Measurements from ENCODE around the gene KIF27. TPM values are rescaled to one million over a fixed set of nuclear protein-coding genes. Genes with fewer than 3 reads are reported as not detected.

The KIF27 gene
- total RNA-seq = 4.1 TPM
- long read RNA-seq, partial matches to known transcripts = 2 of 4 reads
- long read RNA-seq, other reads (novel, unspliced or antisense) = 2 of 4 reads

- peak; percentile 100 for DNase-seq
- Histone ChIP-seq H3K9me3 (replicated peaks) (no peaks in the 10 kb centered on the region), H3K4me1 (peaks cover 15% of the 10 kb centered on the region), H3K27me3 (ENCODE audit: low read depth) (no peaks in the 10 kb centered on the region), H3K27ac (replicated peaks) (peak within 1 kb of the TSS; percentile 95), H3K4me3 (peak within 1 kb of the TSS; percentile 86), H3K36me3 (no peaks in the 10 kb centered on the region)
- TF ChIP-seq CTCF (IDR thresholded peaks at IDR 0.05; ENCODE audit: borderline replicate concordance) = peak; percentile 66
- intact Hi-C loops (cut with micrococcal nuclease) = no loop called here
Observed at GRCh38 chr9:83920927-83921707, at the start of gene KIF27. KIF27 (minus strand) TSS chr9:83921432; CDS start chr9:83915591, 5,841 bp downstream.

GRCh38 chr9:83969602-83970001 lies 48.4 kb upstream of the KIF27 start:
- H3K36me3 ChIP-seq = peaks cover 84% of the 10 kb centered on the region
- no peak for TF ChIP-seq CTCF (IDR thresholded peaks at IDR 0.05; ENCODE audit: borderline replicate concordance)
- no peak for DNase-seq
- no peaks in the 10 kb centered on the region for H3K27me3 ChIP-seq (ENCODE audit: low read depth)
- no peaks in the 10 kb centered on the region for H3K9me3 ChIP-seq (replicated peaks)
- H3K4me3 ChIP-seq = no peak overlapping the region
- H3K4me1 ChIP-seq = peaks cover 29% of the 10 kb centered on the region
- intact Hi-C loops (cut with micrococcal nuclease) = no loop called here
- no peak overlapping the region for H3K27ac ChIP-seq (replicated peaks)

- intact Hi-C loops (cut with micrococcal nuclease) = no loop called here
- peaks cover 59% of the 10 kb centered on the region for H3K36me3 ChIP-seq
Observed at GRCh38 chr9:83967073-83967472, 45.8 kb upstream of the KIF27 start.

GRCh38 chr9:83966209-83966582 lies 45.0 kb upstream of the KIF27 start:
- intact Hi-C loops (cut with micrococcal nuclease) = no loop called here
- peaks cover 50% of the 10 kb centered on the region for H3K36me3 ChIP-seq
- peaks cover 9% of the 10 kb centered on the region for H3K4me1 ChIP-seq
- H3K9me3 ChIP-seq (replicated peaks) = no peaks in the 10 kb centered on the region
- H3K27me3 ChIP-seq (ENCODE audit: low read depth) = no peaks in the 10 kb centered on the region
- TF ChIP-seq CTCF (IDR thresholded peaks at IDR 0.05; ENCODE audit: borderline replicate concordance) = no peak
- DNase-seq = no peak
- H3K27ac ChIP-seq (replicated peaks) = no peak overlapping the region
- no peak overlapping the region for H3K4me3 ChIP-seq

More at GRCh38 chr9:83967073-83967472, 45.8 kb upstream of the KIF27 start:
- no peaks in the 10 kb centered on the region for H3K27me3 ChIP-seq (ENCODE audit: low read depth)
- no peak overlapping the region for H3K4me3 ChIP-seq
- H3K27ac ChIP-seq (replicated peaks) = no peak overlapping the region
- H3K9me3 ChIP-seq (replicated peaks) = no peaks in the 10 kb centered on the region
- DNase-seq = no peak
- peaks cover 11% of the 10 kb centered on the region for H3K4me1 ChIP-seq
- no peak for TF ChIP-seq CTCF (IDR thresholded peaks at IDR 0.05; ENCODE audit: borderline replicate concordance)

GRCh38 chr9:83965350-83966208 lies 44.3 kb upstream of the KIF27 start:
- no peak for TF ChIP-seq CTCF (IDR thresholded peaks at IDR 0.05; ENCODE audit: borderline replicate concordance)
- H3K27me3 ChIP-seq (ENCODE audit: low read depth) = no peaks in the 10 kb centered on the region
- H3K9me3 ChIP-seq (replicated peaks) = no peaks in the 10 kb centered on the region
- H3K4me3 ChIP-seq = no peak overlapping the region
- no peak for DNase-seq
- H3K4me1 ChIP-seq = peaks cover 9% of the 10 kb centered on the region
- no peak overlapping the region for H3K27ac ChIP-seq (replicated peaks)
- intact Hi-C loops (cut with micrococcal nuclease) = no loop called here
- H3K36me3 ChIP-seq = peaks cover 44% of the 10 kb centered on the region
